Dendritic cell treated with granulocyte-macrophage colony-stimulating factor and Interleukin-4, amounts not matched to agents 40 ng/mL and 50 ng/mL, for 4 days (primary cell): ENCODE results near the gene GPR107.
"Not testable (repeated sequence)": the region's sequence is repeated elsewhere in the genome, so short reads cannot be mapped to it uniquely, and the experiment has no call there.

Experiments used
- H3K27ac Mint-ChIP-seq: one replicate; pipeline ENCODE4 v1.8.0; 2022; ENCODE audit warnings: mild to moderate bottlenecking, mixed read lengths
- H3K27me3 Mint-ChIP-seq: one replicate; pipeline ENCODE4 v1.8.0; 2022; ENCODE audit warnings: mild to moderate bottlenecking, mixed read lengths
- H3K36me3 Mint-ChIP-seq: one replicate; pipeline ENCODE4 v1.8.0; 2022; ENCODE audit warnings: low read depth, mixed read lengths
- H3K4me1 Mint-ChIP-seq: one replicate; pipeline ENCODE4 v1.8.0; 2022; ENCODE audit warnings: low read depth, mixed read lengths
- H3K4me3 Mint-ChIP-seq: one replicate; pipeline ENCODE4 v1.8.0; 2022; ENCODE audit warnings: mild to moderate bottlenecking, moderate library complexity, mixed read lengths
- H3K9me3 Mint-ChIP-seq: one replicate; pipeline ENCODE4 v1.8.0; 2022; ENCODE audit warnings: mixed read lengths
- intact Hi-C: fragments of 100-400 bp; cut with micrococcal nuclease; formaldehyde crosslinking; loops from one replicate; pipeline ENCODE4 v1.15.0; 2022

Gene GPR107

DNA sequence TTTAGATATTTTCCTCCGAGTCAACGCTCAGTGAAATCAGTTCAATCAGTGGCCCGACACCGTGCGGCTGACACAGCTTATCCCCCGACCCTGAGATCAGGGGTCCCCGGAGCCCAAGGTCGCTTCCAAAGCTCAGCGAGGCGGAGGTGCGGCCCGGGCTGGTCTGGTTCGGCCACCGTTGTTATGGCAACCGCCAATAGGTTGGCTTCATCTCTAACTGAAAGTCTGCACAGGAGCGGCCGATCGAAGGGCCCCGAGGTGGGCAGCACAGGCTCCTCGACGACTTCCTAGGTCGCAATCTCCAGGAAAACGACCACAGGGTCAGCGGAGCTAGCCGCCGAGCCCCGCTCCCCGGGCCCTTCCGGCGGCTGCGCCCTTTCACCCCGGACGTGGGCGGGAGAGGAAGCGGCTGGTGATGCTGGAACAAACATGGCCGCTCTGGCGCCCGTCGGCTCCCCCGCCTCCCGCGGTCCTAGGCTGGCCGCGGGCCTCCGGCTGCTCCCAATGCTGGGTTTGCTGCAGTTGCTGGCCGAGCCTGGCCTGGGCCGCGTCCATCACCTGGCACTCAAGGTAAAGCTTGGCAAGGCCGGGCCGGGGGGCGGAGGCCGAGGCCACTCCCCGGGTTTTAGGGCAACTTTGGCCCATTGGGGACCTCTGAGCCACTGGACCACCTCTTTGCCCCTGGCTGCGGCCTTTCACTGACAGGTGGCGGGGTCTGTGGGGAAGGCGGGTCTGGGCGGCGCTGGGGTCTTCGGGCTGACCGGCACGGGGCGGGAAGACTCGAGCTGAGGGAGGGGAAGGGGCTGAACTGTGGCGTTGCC lies at the start of gene GPR107:
Gene GPR107 (plus strand): TSS at position 403 of the 821 bp plus-strand sequence. CDS start 27 bp downstream, at position 430.
- intact Hi-C loops = loop anchor here (5.0 to 10.0 kb wide), 2 partner anchors 109 to 166 kb away; no protein-coding TSS in a partner anchor
- Mint-ChIP-seq H3K4me1 (peaks cover 26% of the 10 kb centered on the region), H3K36me3 (peaks cover 17% of the 10 kb centered on the region), H3K27ac (peak within 1 kb of the TSS; percentile 91), H3K4me3 (peak within 1 kb of the TSS; percentile 92), H3K9me3 (no peaks in the 10 kb centered on the region), H3K27me3 (no peaks in the 10 kb centered on the region)

DNA sequence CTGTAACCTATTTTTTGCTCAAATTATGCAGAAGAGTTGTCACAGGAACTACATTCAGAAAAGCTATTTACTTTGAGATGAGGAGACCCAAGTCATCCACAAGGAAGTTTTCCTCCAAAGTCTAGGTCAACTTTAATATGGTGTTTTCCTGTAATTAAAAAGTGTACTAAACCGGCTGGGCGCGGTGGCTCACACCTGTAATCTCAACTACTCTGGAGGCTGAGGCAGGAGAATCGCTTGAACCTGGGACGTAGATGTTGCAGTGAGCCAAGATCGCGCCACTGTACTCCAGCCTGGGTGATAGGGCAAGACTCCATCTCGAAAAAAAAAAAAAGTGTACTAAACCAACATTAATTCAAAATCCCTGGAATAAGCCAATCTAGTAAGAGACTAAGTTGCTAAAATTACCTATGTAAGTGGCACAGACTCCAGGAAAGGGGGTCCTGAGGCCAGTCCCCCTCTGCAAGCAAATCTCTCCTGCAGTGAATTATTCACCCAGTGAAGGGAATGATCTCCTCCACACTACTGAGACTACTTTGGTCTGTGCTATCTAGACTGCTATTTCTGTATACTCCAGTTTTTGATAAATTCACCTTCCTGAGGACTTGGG lies 49.7 kb upstream of the GPR107 start:
- intact Hi-C loops = no loop called here
- no peaks in the 10 kb centered on the region for H3K9me3 Mint-ChIP-seq
- no peak overlapping the region for H3K4me3 Mint-ChIP-seq
- H3K27me3 Mint-ChIP-seq = no peaks in the 10 kb centered on the region
- peaks cover 25% of the 10 kb centered on the region for H3K4me1 Mint-ChIP-seq
- no peak overlapping the region for H3K27ac Mint-ChIP-seq
- peaks cover 52% of the 10 kb centered on the region for H3K36me3 Mint-ChIP-seq

DNA sequence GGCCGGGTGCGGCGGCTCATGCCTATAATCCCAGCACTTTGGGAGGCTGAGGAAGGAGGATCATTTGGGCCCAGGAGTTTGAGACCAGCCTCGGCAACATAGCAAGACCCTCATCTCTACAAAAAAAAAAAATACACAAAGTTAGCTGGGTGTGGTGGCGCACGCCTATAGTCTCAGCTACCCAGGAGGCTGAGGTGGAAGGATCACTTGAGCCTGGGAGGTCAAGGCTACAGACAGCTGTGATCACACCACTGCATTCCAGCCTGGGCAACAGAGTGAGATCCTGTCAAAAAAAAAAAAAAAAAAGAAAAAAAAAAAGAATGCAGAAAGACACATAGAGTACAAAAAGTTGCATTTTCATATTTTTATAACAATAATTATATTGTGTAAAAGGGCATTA lies 46.8 kb upstream of the GPR107 start:
- H3K36me3 Mint-ChIP-seq = peaks cover 50% of the 10 kb centered on the region
- H3K27ac Mint-ChIP-seq, H3K4me3 Mint-ChIP-seq, H3K27me3 Mint-ChIP-seq, intact Hi-C loops, H3K9me3 Mint-ChIP-seq: not testable (repeated sequence)
- peaks cover 46% of the 10 kb centered on the region for H3K4me1 Mint-ChIP-seq

DNA sequence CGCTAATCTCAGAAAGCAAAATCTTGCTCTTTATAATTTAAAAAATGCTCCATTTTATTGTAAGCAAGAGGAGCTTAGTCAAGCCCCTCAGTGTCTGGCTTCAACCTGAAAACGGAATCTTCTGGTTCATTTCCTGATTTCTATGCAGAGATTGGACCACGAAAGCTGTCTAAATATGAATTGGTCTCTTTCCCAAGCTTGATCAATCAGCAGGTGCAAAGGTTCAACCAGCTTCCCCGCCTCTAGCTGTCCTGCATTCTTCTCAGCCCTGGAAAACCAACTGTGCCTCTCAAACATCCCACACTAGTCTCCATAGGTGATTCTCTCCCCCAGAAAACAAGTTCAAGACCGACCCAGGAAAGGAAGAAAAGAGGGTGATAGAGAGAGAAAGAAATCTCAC lies 45.2 kb upstream of the GPR107 start:
- H3K36me3 Mint-ChIP-seq = peaks cover 34% of the 10 kb centered on the region
- H3K27me3 Mint-ChIP-seq = no peaks in the 10 kb centered on the region
- intact Hi-C loops = no loop called here
- no peaks in the 10 kb centered on the region for H3K9me3 Mint-ChIP-seq
- H3K4me1 Mint-ChIP-seq = peaks cover 46% of the 10 kb centered on the region
- H3K27ac Mint-ChIP-seq = no peak overlapping the region
- H3K4me3 Mint-ChIP-seq = no peak overlapping the region

DNA sequence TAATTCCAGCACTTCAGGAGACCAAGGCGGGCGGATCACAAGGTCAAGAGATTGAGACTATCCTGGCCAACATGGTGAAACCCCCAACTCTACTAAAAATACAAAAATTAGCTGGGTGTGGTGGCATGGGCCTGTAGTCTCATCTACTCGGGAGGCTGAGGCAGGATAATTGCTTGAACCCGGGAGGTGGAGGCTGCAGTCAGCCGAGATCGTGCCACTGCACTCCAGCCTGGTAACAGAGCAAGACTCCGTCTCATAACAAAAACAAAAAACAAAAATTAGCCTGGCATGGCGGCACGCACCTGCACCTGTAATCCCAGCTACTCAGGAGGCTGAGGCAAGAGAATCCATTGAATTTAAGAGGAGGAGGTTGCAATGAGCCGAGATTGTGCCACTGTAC lies 44.2 kb upstream of the GPR107 start:
- Mint-ChIP-seq H3K36me3 (peaks cover 28% of the 10 kb centered on the region), H3K4me1 (peaks cover 46% of the 10 kb centered on the region)
- intact Hi-C loops, H3K9me3 Mint-ChIP-seq, H3K27ac Mint-ChIP-seq, H3K27me3 Mint-ChIP-seq, H3K4me3 Mint-ChIP-seq: not testable (repeated sequence)

DNA sequence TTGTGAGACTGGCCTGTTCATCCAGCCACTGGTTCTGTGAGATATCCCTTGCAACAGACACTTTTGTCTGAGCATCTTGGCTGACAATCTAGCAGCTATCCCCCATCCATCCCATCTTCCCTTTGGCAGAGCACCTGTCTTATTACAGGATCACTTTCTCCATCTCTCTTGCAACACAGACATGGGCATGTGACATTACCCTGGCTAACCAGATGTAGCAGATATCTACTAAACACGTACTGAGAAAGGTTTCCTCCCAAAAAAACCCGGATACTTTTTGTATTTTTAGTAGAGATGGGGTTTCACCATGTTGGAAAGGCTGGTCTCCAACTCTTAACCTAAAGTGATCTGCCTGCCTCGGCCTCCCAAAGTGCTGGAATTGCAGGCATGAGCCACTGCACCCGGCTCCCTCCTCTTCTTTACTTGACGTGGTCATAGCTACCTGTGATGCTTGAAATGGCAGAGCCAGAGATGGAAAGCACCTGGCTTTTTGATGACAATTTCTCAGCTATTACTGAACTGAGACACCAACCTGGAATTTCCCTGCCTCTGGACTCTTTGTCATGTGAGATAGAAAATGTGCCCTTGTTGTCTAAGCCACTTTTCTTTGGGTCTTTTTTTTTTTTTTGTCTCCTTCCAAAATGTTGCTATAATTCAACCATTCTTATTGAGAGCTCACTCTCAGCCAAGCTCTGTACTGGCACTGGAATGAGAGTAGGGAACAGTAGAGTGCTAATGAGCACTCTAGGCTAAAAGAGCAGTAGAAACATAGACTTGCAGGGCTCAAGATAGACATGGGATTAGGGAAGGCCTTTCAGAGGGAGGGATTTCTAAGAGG lies 43.3 kb upstream of the GPR107 start:
- peak overlapping the region; percentile 43 for H3K27ac Mint-ChIP-seq
- no peaks in the 10 kb centered on the region for H3K9me3 Mint-ChIP-seq
- H3K36me3 Mint-ChIP-seq = peaks cover 28% of the 10 kb centered on the region
- intact Hi-C loops = no loop called here
- no peak overlapping the region for H3K4me3 Mint-ChIP-seq
- H3K4me1 Mint-ChIP-seq = peaks cover 46% of the 10 kb centered on the region
- H3K27me3 Mint-ChIP-seq = no peaks in the 10 kb centered on the region

DNA sequence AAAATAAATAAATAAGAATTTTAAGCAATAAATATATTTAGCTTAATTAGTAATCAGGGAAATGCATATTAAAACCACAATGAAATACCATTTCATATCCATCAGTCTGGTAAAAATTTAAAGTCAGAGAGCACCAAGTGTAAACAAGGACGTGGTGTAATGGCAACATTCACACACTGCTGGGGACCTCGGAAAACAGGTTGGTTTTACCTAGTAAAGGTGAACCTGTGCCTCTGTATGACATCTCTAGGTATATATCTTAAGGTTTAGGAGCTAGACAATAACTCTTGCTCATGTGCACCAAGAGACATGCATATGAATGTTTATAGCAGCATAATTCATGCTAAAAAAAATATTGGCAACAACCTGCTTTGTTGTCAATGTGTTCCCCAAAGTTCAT lies 40.4 kb upstream of the GPR107 start:
- intact Hi-C loops = no loop called here
- Mint-ChIP-seq H3K27ac (no peak overlapping the region), H3K4me1 (peaks cover 37% of the 10 kb centered on the region), H3K9me3 (peaks cover 7% of the 10 kb centered on the region), H3K27me3 (no peaks in the 10 kb centered on the region), H3K36me3 (peaks cover 27% of the 10 kb centered on the region), H3K4me3 (no peak overlapping the region)

DNA sequence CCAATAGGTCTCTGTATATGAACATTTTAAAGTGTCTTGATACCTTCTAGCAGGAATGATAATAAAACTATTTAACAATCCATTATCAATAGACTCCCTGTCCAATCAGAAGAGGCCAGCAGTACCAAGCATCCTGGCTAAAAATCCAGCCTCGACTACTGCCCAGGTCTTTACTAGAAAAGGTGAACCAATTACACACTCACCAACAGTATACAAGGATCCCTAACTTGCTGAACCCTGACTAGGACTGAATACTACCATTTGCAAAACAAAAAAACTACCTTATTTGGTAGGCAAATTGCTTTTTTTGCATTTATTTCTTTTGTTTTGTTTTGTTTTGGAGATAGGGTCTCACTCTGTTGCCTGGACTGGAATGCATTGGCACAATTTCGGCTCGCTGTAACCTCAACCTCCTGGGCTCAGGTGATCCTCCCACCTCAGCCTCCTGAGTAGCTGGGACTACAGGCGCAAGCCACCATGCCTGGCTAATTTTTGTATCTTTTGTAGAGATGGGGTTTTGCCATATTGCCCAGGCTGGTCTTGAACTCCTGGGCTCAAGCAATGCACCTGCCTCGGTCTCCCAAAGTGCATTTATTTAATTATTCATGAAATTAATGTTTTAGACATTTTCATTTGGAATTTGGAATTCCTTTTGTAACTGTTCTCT lies 38.2 kb upstream of the GPR107 start:
- peaks cover 24% of the 10 kb centered on the region for H3K36me3 Mint-ChIP-seq
- H3K4me1 Mint-ChIP-seq = peaks cover 17% of the 10 kb centered on the region
- intact Hi-C loops = no loop called here
- H3K4me3 Mint-ChIP-seq = no peak overlapping the region
- peaks cover 7% of the 10 kb centered on the region for H3K9me3 Mint-ChIP-seq
- H3K27me3 Mint-ChIP-seq = no peaks in the 10 kb centered on the region
- no peak overlapping the region for H3K27ac Mint-ChIP-seq

DNA sequence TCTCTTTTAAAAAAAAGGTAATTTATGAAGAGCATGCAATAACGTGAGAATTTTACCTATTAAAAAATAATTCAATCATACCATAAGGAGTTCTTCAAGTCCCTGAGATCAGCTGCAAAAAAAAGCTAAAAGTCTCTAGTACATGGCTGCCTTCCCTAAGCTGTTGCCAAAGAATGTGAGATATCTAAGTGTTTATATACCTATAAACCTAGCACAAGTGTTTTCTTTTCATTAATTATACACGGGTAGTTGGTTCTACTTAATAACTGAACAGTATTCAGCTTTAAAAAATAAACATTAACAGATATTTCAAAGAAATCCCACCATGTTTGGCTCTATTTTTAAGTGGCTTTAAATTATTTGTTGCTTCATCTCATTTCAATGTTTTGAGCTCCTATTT lies 36.6 kb upstream of the GPR107 start:
- Mint-ChIP-seq H3K9me3 (peaks cover 7% of the 10 kb centered on the region), H3K4me3 (no peak overlapping the region), H3K36me3 (peaks cover 17% of the 10 kb centered on the region), H3K4me1 (peaks cover 12% of the 10 kb centered on the region), H3K27ac (no peak overlapping the region), H3K27me3 (no peaks in the 10 kb centered on the region)
- intact Hi-C loops = no loop called here

DNA sequence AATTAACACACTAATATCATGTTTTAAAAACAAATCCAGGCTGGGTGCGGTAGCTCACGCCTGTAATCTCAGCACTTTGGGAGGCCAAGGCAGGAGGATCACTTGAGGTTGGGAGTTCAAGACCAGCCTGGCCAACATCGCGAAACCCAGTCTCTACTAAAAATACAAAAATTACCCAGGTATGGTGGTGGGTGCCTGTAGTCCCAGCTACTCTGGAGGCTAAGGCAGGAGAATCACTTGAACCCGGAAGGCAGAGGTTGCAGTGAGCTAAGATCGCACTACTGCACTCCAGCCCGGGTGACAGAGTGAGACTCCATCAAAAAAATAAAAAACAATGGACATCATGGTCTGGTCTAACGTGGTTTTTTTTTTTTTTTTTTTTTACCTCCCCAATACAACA lies 36.2 kb upstream of the GPR107 start:
- H3K27ac Mint-ChIP-seq, H3K4me3 Mint-ChIP-seq, H3K9me3 Mint-ChIP-seq, intact Hi-C loops, H3K27me3 Mint-ChIP-seq: not testable (repeated sequence)
- H3K4me1 Mint-ChIP-seq = peaks cover 11% of the 10 kb centered on the region
- H3K36me3 Mint-ChIP-seq = peaks cover 20% of the 10 kb centered on the region

DNA sequence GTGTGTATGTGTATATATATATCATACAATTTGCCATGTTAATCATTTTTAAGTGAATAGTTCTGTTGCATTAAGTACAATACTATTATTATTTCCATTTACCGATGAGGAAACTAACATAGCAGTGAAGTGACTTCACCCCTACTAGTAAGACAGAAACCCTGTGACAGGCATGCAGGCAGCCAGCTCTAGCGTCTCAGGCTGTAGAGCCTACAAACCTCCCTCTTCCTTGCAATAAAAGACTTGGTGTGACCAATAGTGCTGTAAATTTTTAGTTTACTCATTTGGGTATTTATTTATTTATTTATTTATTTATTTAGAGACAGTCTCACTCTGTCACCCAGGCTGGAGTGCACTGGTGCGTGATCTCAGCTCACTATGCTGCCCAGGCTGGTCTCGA lies 35.4 kb upstream of the GPR107 start:
- Mint-ChIP-seq H3K36me3 (peaks cover 23% of the 10 kb centered on the region), H3K27ac (no peak overlapping the region), H3K4me1 (peaks cover 9% of the 10 kb centered on the region), H3K27me3 (no peaks in the 10 kb centered on the region), H3K9me3 (peaks cover 7% of the 10 kb centered on the region), H3K4me3 (no peak overlapping the region)
- intact Hi-C loops = no loop called here

DNA sequence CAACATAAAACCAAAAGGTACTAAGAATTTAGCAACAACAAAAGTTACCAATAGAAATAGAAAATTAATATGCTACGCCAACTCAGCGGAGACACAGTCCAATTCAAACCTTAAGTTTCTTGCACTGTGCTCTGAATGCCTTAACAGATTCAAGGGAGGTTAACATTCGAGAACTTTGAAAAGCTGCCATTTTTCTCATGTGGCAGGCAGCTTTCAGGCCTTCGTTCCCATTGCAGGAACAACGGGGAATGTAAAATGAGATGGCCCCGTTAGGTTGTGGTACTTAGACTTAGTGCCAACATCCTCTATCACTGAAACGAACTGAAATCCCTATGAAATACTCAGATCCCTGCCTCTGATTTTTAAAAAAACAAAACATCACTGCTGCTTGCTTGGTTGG lies 33.1 kb upstream of the GPR107 start:
- H3K4me3 Mint-ChIP-seq = no peak overlapping the region

DNA sequence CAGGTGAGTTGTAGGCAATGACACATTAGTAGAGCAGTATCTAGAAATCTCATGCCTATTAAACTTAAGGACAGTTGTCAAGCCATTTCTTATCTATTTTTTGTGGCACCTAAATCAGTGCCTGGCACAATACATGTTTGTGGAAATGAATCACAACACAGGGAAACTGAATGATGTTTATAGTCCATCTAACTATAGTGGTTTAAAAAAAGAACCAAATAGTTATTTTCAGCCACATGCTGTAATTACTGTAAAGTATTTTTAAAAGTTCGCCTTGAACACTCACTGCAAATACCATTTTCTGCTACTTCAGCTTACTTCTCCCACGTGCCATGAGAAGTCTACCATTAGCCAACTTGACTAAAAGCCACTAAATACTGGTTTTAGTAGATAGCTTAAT lies 32.6 kb upstream of the GPR107 start:
- no peaks in the 10 kb centered on the region for H3K27me3 Mint-ChIP-seq
- peaks cover 27% of the 10 kb centered on the region for H3K4me1 Mint-ChIP-seq
- intact Hi-C loops = no loop called here
- peaks cover 6% of the 10 kb centered on the region for H3K9me3 Mint-ChIP-seq
- H3K27ac Mint-ChIP-seq = no peak overlapping the region
- H3K4me3 Mint-ChIP-seq = no peak overlapping the region
- peaks cover 24% of the 10 kb centered on the region for H3K36me3 Mint-ChIP-seq

More for the DNA sequence above, 33.1 kb upstream of the GPR107 start:
- peaks cover 7% of the 10 kb centered on the region for H3K9me3 Mint-ChIP-seq
- H3K27me3 Mint-ChIP-seq = no peaks in the 10 kb centered on the region
- H3K4me1 Mint-ChIP-seq = peaks cover 25% of the 10 kb centered on the region
- intact Hi-C loops = no loop called here
- H3K27ac Mint-ChIP-seq = no peak overlapping the region
- peaks cover 23% of the 10 kb centered on the region for H3K36me3 Mint-ChIP-seq
